DMS53 (cell line): Measurements from ENCODE around the gene ARNT2.

Source experiments
- DNase-seq: peaks from one replicate; lab custom pipeline; 2025; lab: John Stamatoyannopoulos, UW

ARNT2 gene

DNA sequence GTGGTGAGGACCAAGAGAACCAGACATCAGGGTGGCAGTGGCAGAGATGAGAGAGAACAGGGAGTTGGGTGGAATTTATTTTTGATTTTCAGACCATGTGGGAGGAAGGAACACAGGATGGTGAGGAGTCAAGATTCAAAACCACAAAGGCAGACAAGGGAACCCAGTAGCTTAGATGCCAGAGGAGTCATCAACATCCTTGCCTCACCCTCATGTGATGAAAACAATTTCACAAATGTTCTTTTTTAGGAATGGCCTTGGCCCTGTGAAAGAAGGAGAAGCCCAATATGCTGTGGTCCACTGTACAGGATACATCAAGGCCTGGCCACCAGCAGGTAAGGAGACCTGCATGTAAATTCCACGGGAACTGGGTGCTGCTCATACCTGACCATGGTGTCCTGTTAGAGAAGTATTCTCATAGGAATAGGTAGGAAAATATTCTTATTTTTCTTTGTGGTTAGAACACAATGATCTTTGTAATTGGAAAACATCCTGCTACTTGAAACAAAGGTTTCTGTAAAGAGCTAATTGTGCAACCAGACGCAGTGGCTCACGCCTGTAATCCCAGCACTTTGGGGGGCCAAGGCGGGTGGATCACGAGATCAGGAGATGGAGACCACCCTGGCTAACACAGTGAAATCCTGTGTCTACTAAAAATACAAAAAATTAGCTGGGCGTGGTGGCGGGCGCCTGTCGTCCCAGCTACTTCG is 110.0 kb downstream of the ARNT2 start:
- DNase-seq = no peak

DNA sequence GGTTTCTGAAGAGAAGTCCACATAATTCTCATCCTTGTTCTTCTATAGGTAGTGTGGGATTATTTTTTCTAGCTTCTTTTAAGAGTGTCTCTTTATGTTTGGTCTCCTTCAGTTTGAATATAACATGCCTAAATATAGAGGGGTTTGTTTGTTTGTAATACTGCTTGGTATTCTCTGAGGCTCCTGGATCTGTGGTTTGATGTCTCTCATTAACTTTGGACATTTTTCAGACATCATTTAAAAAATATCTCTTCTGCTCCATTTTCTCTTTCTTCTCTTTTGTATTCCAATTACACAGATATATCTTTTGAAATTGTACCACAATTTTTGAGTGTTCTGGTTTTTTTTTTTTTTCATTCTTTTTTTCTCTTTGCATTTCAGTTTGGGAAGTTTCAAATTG is 113.1 kb downstream of the ARNT2 start:
- DNase-seq = no peak

DNA sequence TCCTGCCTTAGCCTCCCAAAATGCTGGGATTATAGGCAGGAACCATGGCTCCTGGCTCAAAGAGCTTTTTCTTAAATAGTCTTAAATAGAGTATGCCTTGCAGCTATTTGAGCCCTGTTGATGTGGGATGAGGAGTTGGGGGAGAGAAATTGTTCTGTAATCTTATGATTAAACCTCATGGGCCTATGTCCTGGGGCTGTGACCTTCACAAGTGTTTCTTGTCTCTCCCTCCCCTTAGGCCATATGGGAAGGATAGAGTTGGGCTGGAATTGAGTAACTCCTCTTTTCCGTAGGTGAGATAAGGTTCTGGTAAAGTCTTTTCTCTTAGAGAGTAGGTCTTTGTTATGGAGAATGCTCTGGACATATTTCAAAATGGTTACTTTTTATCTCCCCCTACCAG is 114.3 kb downstream of the ARNT2 start:
- no peak for DNase-seq

DNA sequence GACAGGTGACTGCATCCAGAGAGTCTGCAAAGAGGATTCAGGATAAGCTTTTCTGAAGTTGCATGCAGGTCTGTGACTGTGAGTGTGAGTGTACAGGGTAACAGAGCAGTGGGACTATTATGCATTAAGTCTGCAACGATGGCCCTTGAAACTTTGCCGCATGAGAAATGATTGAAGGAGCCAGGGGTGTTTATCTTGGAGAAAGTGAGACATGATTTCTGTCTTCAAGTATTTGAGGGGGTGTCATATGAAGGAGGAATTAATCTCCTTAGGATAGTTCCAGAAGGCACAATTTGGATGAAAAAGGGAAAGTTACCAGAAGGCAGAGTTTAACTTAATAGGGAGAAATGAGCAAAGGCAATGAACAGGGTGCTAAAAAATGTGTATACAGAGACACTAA is 119.6 kb downstream of the ARNT2 start:
- no peak for DNase-seq

DNA sequence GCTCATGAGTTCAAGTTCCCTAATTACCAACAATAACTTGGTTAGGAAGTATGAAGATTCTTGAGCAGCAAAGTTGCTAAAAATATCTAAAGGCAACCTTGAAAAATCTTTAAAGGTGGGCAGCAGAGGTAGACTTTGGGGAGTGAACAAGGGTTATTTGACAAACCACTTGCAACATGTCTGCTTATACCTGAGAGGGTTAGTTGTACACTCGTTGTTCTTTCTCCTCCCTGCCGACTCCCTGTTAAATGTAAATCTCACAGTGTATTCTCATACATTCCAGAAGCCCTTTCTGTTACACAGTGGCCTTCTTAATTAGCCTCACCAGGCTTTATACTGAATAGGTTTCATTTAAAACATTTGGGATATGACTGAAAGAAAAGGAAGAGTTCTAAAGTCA is 121.7 kb downstream of the ARNT2 start:
- no peak for DNase-seq

DNA sequence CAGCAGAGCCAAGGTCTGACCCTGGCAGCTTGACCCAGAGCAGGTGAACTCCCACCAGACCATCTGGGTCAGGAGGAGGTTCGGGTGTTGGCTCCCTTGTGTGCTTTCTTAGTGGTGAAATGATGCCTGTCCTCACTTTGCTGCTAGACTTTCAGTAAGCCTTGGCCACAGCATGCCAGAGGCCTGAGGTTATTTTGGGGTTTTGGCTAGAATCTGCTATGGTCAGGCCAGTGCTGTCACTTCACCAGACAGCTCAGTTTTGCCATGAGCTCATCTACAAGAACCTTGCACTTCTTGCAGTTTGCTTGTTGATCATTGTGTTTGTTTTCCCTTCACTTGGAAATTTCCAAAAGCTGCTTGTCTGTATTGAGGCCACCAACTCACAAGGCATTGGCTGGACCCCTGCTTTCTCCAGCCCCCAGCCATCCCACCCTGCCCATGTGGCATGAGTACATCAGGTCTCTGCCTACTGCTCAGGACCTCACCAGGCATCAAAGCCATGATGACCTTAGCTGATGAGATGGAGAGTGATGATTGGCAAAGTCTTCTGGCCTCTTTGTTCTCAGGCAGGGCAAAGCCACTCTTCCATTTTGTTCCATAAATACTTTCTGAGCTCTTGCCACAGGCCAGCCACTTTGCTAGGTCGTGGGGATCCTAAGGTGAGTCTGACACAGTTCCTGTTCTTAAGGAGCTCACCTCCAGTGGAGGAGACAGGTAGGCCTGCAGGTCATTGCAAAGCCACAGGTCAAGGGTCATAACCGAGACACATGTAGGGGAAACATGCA is 122.6 kb downstream of the ARNT2 start:
- no peak for DNase-seq

DNA sequence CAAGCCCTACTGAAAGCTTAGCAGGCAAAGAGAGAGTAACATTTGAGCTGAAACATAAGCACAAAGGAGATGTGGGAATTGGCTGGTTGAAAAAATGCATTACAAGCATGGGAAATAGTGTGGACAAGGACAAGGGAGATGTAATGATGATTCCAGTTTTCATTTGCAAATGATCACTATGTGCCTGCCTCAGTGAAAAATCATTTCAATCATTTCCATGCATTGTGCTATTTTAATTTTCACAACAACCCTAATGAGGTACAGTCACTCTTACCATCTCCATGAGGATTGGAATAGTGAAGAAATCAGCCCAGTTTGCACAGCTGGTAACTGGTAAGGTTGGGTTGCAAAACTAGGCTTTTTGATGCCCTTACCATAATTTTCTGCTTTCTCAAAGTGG is 123.2 kb downstream of the ARNT2 start:
- no peak for DNase-seq

DNA sequence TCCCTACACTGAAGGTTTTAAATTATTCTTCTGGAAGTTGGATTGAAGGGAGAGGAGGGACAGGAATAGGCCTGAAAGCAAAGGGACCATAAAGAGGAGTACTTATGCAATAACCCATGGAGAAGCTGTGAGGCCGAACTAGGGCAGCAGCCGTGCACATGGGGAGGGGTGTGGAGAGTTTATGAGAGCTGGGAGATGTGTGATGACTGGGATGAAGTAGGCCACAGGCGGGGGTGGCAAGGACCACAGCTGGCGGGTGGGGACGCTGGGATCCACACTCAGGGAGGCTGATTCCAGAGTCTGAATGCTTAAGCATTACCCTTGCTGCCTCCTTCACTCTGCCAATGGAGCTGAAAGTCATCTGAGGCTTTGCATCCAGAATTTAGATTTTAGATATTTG is 123.8 kb downstream of the ARNT2 start:
- no peak for DNase-seq

DNA sequence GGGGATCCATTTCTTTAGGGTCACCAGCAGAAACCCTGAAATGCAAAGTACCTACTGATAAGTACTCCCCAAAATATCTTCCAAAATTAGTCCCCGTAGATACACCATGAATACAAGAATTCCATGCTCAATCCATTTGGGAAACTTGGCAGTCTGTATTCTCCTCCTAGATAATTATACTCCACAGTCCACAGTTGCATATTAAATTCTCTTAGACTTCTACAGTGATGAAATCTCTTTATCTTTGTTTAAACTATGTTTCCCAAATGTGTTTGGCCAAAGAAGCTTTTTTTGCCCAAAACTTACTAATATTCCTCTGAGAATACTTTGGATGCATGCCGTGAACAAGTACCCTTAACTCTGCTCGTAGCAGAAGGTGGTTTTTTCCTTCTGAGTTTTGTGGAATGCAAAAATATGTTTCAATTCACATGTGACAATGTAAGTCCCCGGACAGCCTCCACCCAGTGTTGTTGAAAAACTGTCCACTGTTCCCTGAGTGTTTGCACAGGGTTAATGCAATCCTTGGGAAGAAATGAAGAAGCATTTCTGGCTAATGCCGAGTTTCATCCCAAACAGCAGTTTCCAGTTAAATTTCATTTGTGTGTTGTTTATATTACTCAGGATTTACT is 126.7 kb downstream of the ARNT2 start:
- DNase-seq = no peak

DNA sequence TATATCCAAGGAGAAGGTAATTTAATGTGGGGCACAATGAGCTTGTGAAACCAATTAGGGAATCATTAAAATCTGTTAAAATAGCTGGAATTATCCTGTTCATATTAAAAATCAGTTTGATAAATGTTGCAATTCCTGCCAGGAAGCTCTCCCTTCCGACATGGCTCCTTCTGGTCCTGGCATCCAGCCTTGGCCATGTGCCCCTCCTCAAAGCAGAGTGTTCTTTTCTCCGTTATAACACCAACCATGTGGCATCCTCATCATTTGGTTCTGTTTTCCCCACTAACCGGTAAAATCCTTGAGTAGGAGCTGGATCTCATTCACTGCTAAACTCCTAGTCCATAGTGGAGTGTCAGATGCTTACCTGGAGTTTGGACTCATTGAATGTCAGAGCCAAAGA is 127.2 kb downstream of the ARNT2 start:
- DNase-seq = no peak

DNA sequence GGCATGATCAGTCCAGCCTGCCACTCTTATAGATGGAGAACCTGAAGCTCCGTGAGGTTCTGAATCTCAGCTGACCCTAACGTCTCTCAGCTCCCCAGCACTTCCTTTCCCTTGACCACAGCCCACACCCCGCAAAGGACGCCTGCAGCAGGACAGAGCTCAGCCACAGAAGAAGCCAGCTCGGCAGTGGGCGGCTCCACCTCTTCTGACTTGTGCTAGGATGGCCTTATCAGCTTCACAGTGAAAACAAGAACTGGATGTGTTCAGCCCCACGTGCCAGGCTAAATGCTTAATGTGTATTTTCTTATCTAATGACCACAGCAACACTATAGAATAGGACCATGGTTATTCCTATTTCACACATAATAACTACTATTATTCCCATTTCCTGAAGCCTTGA is 127.6 kb downstream of the ARNT2 start:
- DNase-seq = no peak

DNA sequence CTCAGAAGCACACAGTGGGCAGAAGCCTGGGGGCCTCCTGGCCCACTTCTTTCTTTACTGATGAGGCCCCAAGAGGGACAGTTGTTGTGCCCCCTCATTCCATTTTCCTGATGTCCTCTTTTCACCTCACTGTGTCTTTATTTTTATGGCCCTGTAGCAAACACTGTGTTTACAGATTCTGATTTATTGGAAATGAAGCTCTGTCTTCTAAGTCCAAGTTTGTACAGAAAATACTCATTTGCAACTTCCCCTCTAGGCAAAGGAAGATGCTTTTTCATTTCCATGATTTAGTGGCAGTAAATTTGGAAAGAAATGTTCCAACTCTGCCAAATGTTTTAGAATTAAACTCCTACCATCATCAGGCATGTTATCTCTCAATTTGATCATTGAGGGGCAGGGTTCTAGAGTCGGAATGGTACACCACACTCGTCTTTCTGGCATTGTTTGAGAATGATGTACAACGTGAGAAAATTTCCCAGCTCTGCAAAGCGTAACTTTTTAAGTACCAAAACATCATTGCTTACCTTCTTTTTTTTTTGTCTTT is 129.7 kb downstream of the ARNT2 start:
- no peak for DNase-seq

DNA sequence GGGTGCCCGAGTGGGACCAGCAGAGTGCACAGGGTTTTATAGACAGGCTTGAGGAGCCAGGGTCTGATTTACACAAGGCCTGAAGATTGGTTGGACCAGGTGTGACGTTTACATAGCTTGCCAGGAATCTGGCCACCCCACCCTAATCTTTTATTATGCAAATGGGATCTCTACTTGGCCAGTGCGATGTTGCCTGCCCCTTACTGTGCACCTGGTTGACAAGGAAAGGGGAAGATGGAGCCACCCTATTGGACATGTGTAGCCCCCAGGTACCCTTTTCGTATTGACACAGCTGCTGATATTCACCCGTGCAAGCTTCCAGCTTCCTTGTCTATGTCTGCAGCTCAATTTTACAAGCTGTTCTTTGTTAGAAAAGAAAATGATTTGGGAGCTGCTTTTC is 132.0 kb downstream of the ARNT2 start:
- DNase-seq = peak; percentile 87

DNA sequence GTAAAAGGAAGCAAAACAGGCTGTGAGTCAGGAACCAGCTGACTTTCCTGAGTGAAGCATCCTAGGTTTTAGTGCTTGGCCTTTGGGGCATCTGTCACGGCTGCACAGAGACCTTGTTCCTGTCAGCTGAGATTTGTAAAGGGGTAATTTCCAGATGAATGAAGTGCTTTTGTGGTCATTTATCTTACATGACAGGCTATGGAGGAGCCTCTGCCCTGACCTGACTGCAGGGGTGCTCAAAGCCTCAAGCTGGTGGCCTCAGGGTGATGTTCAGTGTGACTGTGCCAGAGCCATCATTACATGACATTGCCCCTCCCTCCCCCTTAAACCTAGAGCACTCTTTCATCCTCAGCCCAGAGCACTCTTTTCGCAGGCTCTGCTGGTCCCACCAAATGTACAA is 132.5 kb downstream of the ARNT2 start:
- peak; percentile 67 for DNase-seq

DNA sequence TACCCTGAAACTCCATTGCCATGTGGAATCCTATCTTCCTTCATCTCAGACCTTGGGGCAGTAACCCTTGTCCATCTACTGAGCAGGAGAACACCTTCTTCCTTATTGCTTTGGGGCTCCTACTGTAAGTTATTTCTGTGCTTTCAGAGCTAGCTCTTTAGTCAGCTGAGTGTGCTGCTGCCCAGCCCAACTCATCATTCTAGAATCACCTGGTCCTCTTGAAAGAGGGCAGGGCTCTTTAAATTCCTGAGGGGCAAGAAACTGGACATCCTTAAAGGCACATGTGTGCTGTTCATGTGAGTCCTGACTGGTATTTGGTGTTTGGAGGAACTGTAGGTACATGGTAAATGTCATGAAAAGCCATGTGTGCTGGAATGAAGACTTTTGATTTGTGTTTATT is 140.9 kb downstream of the ARNT2 start:
- DNase-seq = no peak

DNA sequence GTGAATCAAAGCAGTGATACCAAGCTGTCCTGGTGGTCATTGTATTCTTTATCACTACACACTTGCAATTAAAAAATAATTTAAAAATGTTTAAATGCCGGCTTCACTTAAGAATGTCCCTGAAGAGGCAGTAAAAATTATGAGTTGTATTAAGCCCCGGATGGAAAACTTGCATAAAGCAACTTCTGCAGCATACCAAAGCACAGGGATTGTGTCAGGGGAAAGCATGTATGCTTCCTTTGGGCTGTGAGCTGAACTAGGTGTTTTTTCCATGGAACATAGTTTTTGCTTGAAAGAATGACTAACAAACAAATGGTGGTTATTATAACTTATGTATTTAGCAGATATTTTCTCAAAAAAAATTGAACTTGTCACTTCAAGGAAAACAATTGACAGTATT is 143.1 kb downstream of the ARNT2 start:
- no peak for DNase-seq

DNA sequence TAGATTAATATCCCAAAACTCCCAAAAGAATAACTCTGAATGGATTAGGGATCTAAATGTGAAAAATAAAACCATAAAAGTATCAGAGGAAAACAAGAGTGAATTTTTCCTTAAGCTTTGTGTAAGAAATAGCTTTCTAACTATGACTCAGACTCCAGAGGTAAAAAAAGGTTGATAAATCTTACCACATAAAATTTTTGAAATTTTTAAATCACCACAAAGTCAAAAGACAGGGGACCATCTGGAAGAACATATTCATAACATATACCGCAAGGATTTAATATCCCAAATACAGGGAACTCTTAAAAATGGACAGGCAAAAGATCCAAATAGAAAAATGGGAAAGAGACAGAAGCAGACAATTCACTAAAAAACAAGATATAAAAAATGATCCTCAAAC is 145.0 kb downstream of the ARNT2 start:
- no peak for DNase-seq

DNA sequence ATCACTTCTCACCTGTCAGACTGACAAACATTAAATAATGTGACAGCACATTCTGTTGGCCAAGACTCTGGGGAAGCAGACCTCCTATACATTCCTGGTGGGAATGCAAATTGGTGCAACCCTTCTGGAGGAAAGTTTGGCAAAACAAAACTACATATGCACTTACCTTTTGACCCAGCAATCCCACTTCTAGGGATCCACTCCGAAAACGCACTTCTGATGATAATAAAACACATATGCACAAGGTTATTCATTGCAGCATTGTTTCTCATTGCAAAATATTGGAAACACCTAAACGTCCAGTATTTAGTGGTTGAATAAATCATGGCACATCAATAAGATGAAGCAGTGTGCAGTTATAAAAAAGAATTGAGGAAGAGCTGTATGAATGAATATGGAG is 145.5 kb downstream of the ARNT2 start:
- no peak for DNase-seq

DNA sequence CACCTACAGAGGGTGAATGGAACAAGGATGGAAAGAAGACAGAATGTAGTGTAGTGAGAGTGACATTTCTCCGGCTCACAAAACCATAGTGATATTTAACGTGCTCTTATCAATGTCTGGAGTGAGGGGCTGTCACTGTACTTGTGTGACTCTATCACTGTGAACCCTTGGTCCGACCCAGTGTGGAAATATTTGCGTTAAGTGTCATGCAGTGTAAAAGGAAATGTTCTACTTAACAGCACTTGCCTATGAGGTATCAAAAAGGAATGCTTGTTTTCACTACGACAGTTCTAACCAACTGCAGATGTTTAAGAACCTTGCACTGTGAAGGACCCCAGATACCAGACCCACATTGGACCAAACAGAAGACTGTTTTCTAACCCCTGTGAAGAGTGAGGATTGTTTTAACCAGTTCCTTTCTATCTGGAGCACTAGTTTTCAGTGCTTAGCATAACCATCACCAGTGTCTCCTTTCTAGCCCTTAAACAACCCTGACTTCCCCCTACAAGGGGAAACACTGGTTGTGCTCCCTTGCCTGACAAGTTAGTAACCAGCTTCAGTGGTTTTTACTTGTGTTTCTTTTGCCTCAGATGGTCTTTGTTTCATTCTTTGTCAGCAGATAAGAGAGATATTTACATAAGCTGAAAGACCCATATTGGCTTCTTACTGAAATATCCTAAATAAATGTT is 146.2 kb downstream of the ARNT2 start:
- DNase-seq = no peak

DNA sequence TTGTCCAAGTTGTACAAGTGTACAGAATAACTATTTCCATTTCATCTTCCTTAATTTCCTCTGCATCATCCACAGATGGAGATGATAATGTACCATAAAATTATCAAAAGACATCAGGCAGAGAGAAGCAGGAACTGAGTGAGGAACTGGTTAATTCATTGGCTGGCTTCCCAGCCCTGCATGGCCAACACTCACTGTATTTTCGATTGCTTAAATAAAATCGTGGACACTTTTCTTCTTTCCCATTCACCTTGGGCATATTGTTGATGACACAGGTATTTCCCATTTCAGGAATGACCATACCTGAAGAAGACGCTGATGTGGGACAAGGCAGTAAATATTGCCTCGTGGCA is 146.7 kb downstream of the ARNT2 start:
- no peak for DNase-seq

DNA sequence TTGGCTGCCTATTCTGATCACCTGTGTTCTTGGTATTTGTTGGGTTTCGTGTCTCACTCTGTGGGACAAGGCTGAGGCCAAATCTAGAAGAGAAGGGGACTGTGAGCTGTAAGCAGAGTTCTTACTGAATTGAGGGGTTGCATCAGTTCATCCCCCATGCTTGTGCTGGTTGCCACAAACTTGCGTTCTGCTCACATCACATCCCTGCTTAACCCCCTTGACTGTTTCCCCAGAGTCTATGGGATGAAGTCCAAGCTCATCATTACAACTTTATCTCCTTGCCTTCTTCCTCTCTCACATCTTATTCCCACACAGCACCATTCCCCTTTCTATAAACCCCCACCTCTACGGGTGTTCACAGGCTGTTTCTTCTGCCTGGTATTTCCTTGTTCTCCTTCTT is 147.2 kb downstream of the ARNT2 start:
- DNase-seq = no peak

DNA sequence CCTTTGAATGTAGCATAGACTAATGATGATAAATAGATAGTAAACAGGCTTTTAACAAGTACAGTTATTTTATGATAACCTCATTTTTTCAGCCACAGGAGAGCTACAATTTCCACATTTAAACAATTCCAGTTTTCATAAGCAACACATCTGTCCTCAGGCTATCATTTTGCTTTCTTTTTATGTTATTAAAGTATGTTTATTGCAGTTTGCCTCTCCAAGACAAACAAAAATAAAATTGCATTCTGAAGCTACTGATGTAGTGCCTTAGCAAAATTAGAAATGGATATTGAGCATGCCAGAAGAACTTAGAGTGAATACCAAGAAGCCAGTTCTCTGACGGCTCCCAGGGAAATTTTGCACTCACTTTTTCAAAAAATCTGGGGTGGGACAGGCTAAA is 150.4 kb downstream of the ARNT2 start:
- no peak for DNase-seq
